Sigmoid colon (tissue), 7 donors: Measurements from ENCODE around the gene PPP4R1. TPM values are rescaled to one million over a fixed set of nuclear protein-coding genes. Genes with fewer than 3 reads are reported as not detected.

Experiments used
- DNase-seq: peaks from one replicate; pipeline ENCODE4 v3.0.0-alpha.2; 2019
- H3K27ac ChIP-seq, 4 donors: fragments of 200-600 bp; sonication (generic); one replicate each; pipeline ENCODE4 v1.5.1; 2016 to 2019; ENCODE audit warnings: mild to moderate bottlenecking in 1 of 4
- H3K27me3 ChIP-seq, 3 donors: fragments of 200-600 bp; sonication (generic); one replicate each; pipeline ENCODE4 v1.5.1; 2019; ENCODE audit warnings: mild to moderate bottlenecking in 1 of 3
- H3K36me3 ChIP-seq, 4 donors: fragments of 200-600 bp; sonication (generic); one replicate each; pipeline ENCODE4 v1.5.1; 2016 to 2019
- H3K4me1 ChIP-seq, 4 donors: fragments of 200-600 bp; sonication (generic); one replicate each; pipeline ENCODE4 v1.5.1; 2017 to 2019
- H3K4me3 ChIP-seq, 4 donors: fragments of 200-600 bp; sonication (generic); one replicate each; pipeline ENCODE4 v1.5.1; 2017 to 2019; ENCODE audit warnings: mild to moderate bottlenecking in 2 of 4, moderate library complexity in 1 of 4
- H3K9me3 ChIP-seq, 4 donors: fragments of 200-600 bp in 3 of 4; sonication (generic) in 3 of 4; one replicate each; pipeline versions ENCODE4 v1.5.1 to v1.6.1; 2013 to 2019
- EP300 ChIP-seq, 4 donors: sonication (generic); formaldehyde crosslinking; IDR thresholded peaks; one replicate each; pipeline ENCODE4 v1.6.1; 2017; ENCODE audit warnings: antibody characterized with exemption in 4 of 4
- POLR2A ChIP-seq, 2 donors: fragments of 450-650 bp; IDR thresholded peaks; one replicate each; pipeline ENCODE4 v1.6.1; 2016; ENCODE audit warnings: antibody characterized with exemption in 2 of 2, mild to moderate bottlenecking in 2 of 2, moderate library complexity in 2 of 2
- POLR2AphosphoS5 ChIP-seq, 4 donors: sonication (generic); formaldehyde crosslinking; IDR thresholded peaks; one replicate each; pipeline ENCODE4 v1.6.1; 2017; ENCODE audit warnings: antibody characterized with exemption in 4 of 4
- WGBS, 2 donors: extraction: QIAGEN DNeasy Blood & Tissue Kit; methylation state at CpG; one replicate each; pipeline ENCODE4 v1.1.7; 2013; 5-methylcytosine and 5-hydroxymethylcytosine counted together
- intact Hi-C: fragments of 100-400 bp; cut with DNase I; formaldehyde crosslinking; loops from one replicate; pipeline ENCODE4 v1.15.1; 2023
- polyA plus RNA-seq, 3 donors: library from polyadenylated mRNA; stranded (reverse); fragments of 200-250 nt; gene quantifications; one replicate each; pipeline ENCODE4 v1.2.3, GENCODE V29; 2013
- total RNA-seq, 4 donors: library from RNA; depleted of rRNA; stranded (reverse); fragments of >200 nt; gene quantifications; one replicate each; pipeline ENCODE4 v1.1.0, GENCODE V29; 2016
- TF ChIP-seq, protein P1 (sequence below), 4 experiments: fragments of 450-650 bp in 3 of 4; fragments of 200-600 bp in 1 of 4; IDR thresholded peaks; one replicate each; pipeline ENCODE4 v1.5.1; 2016 to 2019; ENCODE audit warnings: antibody characterized with exemption in 4 of 4, mild to moderate bottlenecking in 3 of 4, moderate library complexity in 2 of 4
- donor health status: healthy with polysubstance abuse.
- donor health status: Bipolar disorder and iron deficiency.
- donor health status: healthy.

PPP4R1 gene
- total and polyA plus RNA-seq, 7 donors = 29.4 to 163 (median 126) TPM

DNA sequence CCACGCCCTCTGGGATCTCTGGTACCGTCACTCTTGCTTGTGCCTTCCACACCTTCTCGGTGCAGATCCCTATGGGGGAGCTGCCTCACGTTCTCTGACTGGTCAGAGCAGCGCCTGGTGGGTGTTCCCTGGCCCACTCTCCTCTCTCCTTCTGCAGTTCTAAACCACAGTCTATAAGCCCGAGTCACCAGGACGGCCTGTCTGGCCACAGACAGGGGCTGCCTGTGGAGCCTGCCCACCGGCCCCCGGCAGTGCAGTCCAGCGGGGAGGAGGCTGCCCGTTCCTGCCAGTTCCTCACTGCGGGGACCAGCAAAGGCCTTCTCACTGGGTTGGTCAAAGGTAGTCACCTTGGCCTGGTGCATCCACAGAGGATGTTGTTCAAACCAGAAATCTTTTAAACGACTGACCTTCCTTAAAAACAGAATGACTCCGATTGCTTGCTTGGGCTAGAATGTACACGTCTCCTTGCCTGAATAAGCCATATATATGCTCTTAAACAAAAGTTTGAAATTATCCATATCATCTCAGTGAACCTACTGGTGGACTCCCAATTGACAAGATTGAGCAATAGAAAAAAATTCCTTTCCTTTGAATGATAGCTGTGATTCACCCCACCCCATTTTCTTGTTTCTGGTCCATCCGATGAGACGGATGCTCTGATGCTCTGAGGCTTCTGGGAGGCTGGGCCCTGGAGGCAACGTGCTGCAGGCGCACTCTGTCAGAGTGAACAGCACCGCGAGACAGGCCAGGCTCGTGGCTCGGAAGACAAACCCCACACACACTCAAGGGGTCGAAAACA, 77.8 kb downstream of the PPP4R1 start:
- Histone ChIP-seq H3K27ac (peak overlapping the region; percentile 62 to 81 (median 78)), H3K4me3 (no peak overlapping the region), H3K4me1 (peaks cover 0 to 26% (median 18%) of the 10 kb centered on the region in 4 donors), H3K36me3 (peaks cover 15 to 57% (median 27%) of the 10 kb centered on the region in 4 donors), H3K9me3 (no peaks in the 10 kb centered on the region), H3K27me3 (no peaks in the 10 kb centered on the region)
- TF ChIP-seq POLR2A (IDR thresholded peaks at IDR 0.05) (no peak), EP300 (IDR thresholded peaks at IDR 0.05) (no peak), POLR2AphosphoS5 (IDR thresholded peaks at IDR 0.05) (no peak)
- TF ChIP-seq, protein P1, sequence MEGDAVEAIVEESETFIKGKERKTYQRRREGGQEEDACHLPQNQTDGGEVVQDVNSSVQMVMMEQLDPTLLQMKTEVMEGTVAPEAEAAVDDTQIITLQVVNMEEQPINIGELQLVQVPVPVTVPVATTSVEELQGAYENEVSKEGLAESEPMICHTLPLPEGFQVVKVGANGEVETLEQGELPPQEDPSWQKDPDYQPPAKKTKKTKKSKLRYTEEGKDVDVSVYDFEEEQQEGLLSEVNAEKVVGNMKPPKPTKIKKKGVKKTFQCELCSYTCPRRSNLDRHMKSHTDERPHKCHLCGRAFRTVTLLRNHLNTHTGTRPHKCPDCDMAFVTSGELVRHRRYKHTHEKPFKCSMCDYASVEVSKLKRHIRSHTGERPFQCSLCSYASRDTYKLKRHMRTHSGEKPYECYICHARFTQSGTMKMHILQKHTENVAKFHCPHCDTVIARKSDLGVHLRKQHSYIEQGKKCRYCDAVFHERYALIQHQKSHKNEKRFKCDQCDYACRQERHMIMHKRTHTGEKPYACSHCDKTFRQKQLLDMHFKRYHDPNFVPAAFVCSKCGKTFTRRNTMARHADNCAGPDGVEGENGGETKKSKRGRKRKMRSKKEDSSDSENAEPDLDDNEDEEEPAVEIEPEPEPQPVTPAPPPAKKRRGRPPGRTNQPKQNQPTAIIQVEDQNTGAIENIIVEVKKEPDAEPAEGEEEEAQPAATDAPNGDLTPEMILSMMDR (IDR thresholded peaks at IDR 0.05) = no peak
- intact Hi-C loops = no loop called here
- DNase-seq = no peak
- WGBS, 2 donors = 97% methylated on average over 19 of the region's 24 CpGs

DNA sequence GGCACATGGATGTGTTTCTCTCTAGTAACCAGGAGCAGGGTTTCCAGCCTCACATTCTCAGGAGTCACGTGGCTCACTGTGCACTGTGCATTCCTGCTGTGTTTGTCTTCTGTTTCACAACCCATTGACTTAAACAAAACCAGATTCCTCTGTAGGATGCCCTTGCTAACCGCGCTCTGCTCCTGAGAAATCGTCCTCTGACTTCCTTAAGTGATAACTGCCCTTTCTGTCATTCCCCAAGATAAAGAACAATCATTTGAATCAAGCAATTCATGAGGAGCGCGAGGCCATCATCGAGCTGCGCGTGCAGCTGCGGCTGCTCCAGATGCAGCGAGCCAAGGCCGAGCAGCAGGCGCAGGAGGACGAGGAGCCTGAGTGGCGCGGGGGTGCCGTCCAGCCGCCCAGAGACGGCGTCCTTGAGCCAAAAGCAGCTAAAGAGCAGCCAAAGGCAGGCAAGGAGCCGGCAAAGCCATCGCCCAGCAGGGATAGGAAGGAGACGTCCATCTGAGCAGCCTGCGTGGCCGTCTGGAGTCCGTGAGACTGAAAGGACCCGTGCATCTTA, 78.8 kb downstream of the PPP4R1 start:
- intact Hi-C loops = no loop called here
- no peaks in the 10 kb centered on the region for H3K27me3 ChIP-seq
- H3K36me3 ChIP-seq = peaks cover 15 to 66% (median 30%) of the 10 kb centered on the region in 4 donors
- TF ChIP-seq POLR2AphosphoS5 (IDR thresholded peaks at IDR 0.05) (peak in 3 of 4 donors; percentile 7 to 42 (median 28)), POLR2A (IDR thresholded peaks at IDR 0.05) (no peak)
- 88 to 95% methylated on average over 27 of the region's 27 CpGs for WGBS, 2 donors
- H3K27ac ChIP-seq = peak overlapping the region; percentile 62 to 81 (median 78)
- peaks cover 0 to 26% (median 18%) of the 10 kb centered on the region in 4 donors for H3K4me1 ChIP-seq
- peak overlapping the region; percentile 4 to 33 (median 25) for H3K4me3 ChIP-seq
- no peaks in the 10 kb centered on the region for H3K9me3 ChIP-seq
- DNase-seq = no peak

DNA sequence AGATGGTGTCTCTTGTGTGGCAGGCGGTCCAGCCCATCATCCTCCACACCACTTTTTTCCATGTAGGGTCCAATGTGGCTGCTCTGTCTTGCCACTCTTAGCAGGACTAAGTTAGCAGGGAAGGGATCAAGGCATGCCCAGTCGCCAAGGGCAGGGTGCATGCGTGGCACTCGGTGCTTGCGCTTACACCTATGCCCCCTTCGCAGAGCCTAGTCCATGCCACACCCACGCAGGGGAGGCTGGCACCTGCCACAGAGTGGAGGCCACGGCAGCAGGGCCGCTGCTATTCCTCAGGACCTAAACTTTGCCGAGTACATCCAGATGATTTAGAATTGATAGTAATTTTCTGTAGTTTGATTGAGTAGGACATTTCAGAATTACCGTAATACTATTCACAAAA, 79.5 kb downstream of the PPP4R1 start:
- H3K27me3 ChIP-seq = no peaks in the 10 kb centered on the region
- intact Hi-C loops = no loop called here
- no peak overlapping the region for H3K4me3 ChIP-seq
- WGBS, 2 donors = 94 to 97% methylated on average over 11 of the region's 11 CpGs
- DNase-seq = no peak
- peaks cover 0 to 26% (median 18%) of the 10 kb centered on the region in 4 donors for H3K4me1 ChIP-seq
- H3K27ac ChIP-seq = peak overlapping the region; percentile 62 to 81 (median 78)
- peaks cover 15 to 66% (median 28%) of the 10 kb centered on the region in 4 donors for H3K36me3 ChIP-seq
- H3K9me3 ChIP-seq = no peaks in the 10 kb centered on the region
- TF ChIP-seq POLR2A (IDR thresholded peaks at IDR 0.05) (no peak), EP300 (IDR thresholded peaks at IDR 0.05) (no peak), POLR2AphosphoS5 (IDR thresholded peaks at IDR 0.05) (no peak)
- TF ChIP-seq, protein P1 (IDR thresholded peaks at IDR 0.05) = no peak

DNA sequence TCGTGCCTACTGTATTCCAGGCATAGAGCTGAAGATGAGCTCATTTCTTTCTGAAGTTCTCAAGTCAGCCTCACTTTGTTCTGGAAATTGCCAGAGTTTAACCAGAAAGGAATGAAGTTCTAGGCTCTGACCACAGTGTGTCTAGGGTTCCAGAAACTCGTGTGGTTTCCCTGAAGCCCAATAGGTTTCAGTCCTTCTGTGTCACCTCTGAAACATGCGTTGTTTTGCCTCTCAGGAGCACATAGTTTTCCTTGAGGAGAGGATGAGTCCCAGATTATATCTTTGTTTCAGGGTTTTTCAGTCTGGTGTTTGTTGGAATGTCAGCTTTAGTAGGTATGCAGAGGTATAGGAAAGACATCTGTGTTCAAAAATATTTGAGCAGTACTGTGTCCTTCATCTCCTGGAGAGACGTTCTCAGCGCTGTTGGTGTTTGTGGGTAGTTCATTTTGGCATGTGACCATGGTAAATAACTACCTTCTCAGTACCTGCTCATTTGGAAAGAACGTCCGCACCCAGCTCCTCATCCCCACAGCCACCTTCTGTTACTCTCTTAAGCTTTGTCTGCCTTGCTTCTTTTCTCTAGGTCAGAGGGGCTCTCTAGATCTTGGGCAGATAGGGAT, 82.5 kb downstream of the PPP4R1 start:
- intact Hi-C loops = no loop called here
- H3K36me3 ChIP-seq = peaks cover 12 to 74% (median 28%) of the 10 kb centered on the region in 4 donors
- no peak for TF ChIP-seq POLR2A (IDR thresholded peaks at IDR 0.05)
- TF ChIP-seq, protein P1 (IDR thresholded peaks at IDR 0.05) = no peak
- no peak for TF ChIP-seq POLR2AphosphoS5 (IDR thresholded peaks at IDR 0.05)
- no peak for TF ChIP-seq EP300 (IDR thresholded peaks at IDR 0.05)

More for the DNA sequence above, 82.5 kb downstream of the PPP4R1 start:
- Histone ChIP-seq H3K4me3 (no peak overlapping the region), H3K27ac (no peak overlapping the region), H3K4me1 (peaks cover 0 to 26% (median 18%) of the 10 kb centered on the region in 4 donors), H3K9me3 (no peaks in the 10 kb centered on the region), H3K27me3 (no peaks in the 10 kb centered on the region)
- no peak for DNase-seq
- WGBS, 2 donors = 91 to 93% methylated on average over 7 of the region's 7 CpGs
